HCT116 (cell line): ENCODE results near the gene CECR2. TPM values are rescaled to one million over a fixed set of nuclear protein-coding genes. Genes with fewer than 3 reads are reported as not detected.

Source experiments
- ATAC-seq: fragments of 200-7000 bp; cut with Tn5 transposase; 2 replicates; pipeline ENCODE4 v1.9.1; 2020; ENCODE audit warnings: mild to moderate bottlenecking, moderate library complexity
- BruUV-seq: library from RNA; stranded (reverse); fragments of 400-500 nt; replicated peaks from 2 replicates; lab custom pipeline; 2021; lab: Mats Ljungman, UMichigan
- CTCF ChIA-PET: fragments of 300-600 bp; sonication (Branson Sonifier 250); formaldehyde crosslinking; loops from one replicate; lab custom pipeline; 2021; ENCODE audit warnings: antibody characterized with exemption; lab: Charles Lee
- POLR2A ChIA-PET: fragments of 300-600, 350-600 bp; sonication (Branson Sonifier 250); formaldehyde crosslinking; loops from one replicate; lab custom pipeline; 2021; ENCODE audit warnings: antibody characterized with exemption; lab: Charles Lee
- RAD21 ChIA-PET, 2 experiments: fragments of 300-600 bp; sonication (Branson Sonifier 250); formaldehyde crosslinking; loops; one replicate each; lab custom pipeline; 2023; ENCODE audit warnings: low total read pairs in 2 of 2; ENCODE audit not compliant: uncharacterized antibody in 2 of 2, unreplicated experiment in 2 of 2, low non-redundant PET in 1 of 2; lab: Charles Lee
- DNase-seq: peaks from one replicate; pipeline ENCODE4 v3.0.0-alpha.2; 2010; ENCODE audit warnings: low read depth, low spot score
- H2AFZ ChIP-seq: fragments of 200-600 bp; shearing (Covaris generic), sonication (generic); 2 replicates; pipeline ENCODE4 v1.6.1; 2017; ENCODE audit warnings: low read depth, mixed run types, mixed read lengths, antibody characterized with exemption, low read length; ENCODE audit not compliant: poor library complexity, severe bottlenecking
- H3K27ac ChIP-seq: 2 replicates; pipeline ENCODE4 v1.5.1; 2012; ENCODE audit warnings: low read depth, low read length
- H3K27me3 ChIP-seq: fragments of 200-600 bp; sonication (generic); 2 replicates; pipeline ENCODE4 v1.6.1; 2016; ENCODE audit warnings: mixed run types, low read length, mixed read lengths; ENCODE audit not compliant: insufficient read depth
- H3K36me3 ChIP-seq, 2 experiments: fragments of 200-500 bp in 1 of 2; fragments of 200-600 bp in 1 of 2; sonication (Bioruptor generic) in 1 of 2; sonication (generic) in 1 of 2; 2 replicates each; pipeline versions ENCODE4 v1.5.1 to v1.6.1; 2014 to 2016; ENCODE audit warnings: low read length in 2 of 2, inconsistent platforms in 1 of 2, mixed read lengths in 1 of 2, mixed run types in 1 of 2; ENCODE audit not compliant: insufficient read depth in 2 of 2, control insufficient read depth in 1 of 2
- H3K4me1 ChIP-seq, 2 experiments: fragments of 200-600 bp in 1 of 2; sonication (generic) in 1 of 2; 2 replicates each; pipeline versions ENCODE4 v1.5.1 to v1.6.1; 2012 to 2017; ENCODE audit warnings: low read length in 2 of 2, inconsistent platforms in 1 of 2, mild to moderate bottlenecking in 1 of 2, mixed read lengths in 1 of 2, mixed run types in 1 of 2, moderate library complexity in 1 of 2; ENCODE audit not compliant: insufficient read depth in 2 of 2, control insufficient read depth in 1 of 2
- H3K4me2 ChIP-seq: fragments of 200-600 bp; sonication (generic); 2 replicates; pipeline ENCODE4 v1.6.1; 2017; ENCODE audit warnings: mixed run types, low read length, mixed read lengths
- H3K4me3 ChIP-seq, 2 experiments: fragments of 200-600 bp in 1 of 2; sonication (generic) in 1 of 2; replicated peaks in 1 of 2; 2 replicates each; pipeline ENCODE4 v1.5.1; 2011 to 2016; ENCODE audit warnings: low read length in 2 of 2, control low read depth in 1 of 2, low read depth in 1 of 2, mild to moderate bottlenecking in 1 of 2, mixed read lengths in 1 of 2, mixed run types in 1 of 2
- H3K79me2 ChIP-seq: fragments of 200-600 bp; sonication (generic); 2 replicates; pipeline ENCODE4 v1.6.1; 2017; ENCODE audit warnings: mild to moderate bottlenecking, mixed run types, low read length, moderate library complexity, mixed read lengths; ENCODE audit not compliant: insufficient read depth
- H3K9ac ChIP-seq: fragments of 200-600 bp; sonication (generic); 2 replicates; pipeline ENCODE4 v1.6.1; 2016; ENCODE audit warnings: low read length, mixed read lengths
- H3K9me2 ChIP-seq: fragments of 200-600 bp; sonication (generic), shearing (Covaris generic); 2 replicates; pipeline ENCODE4 v1.6.1; 2017; ENCODE audit warnings: mixed run types, mild to moderate bottlenecking, moderate library complexity; ENCODE audit not compliant: insufficient read depth
- H3K9me3 ChIP-seq, 2 experiments: fragments of 200-500 bp in 1 of 2; fragments of 200-600 bp in 1 of 2; sonication (Bioruptor generic) in 1 of 2; sonication (generic) in 1 of 2; 2 replicates each; pipeline ENCODE4 v1.6.1; 2014 to 2017; ENCODE audit warnings: low read length in 2 of 2, mixed read lengths in 2 of 2, inconsistent platforms in 1 of 2, low read depth in 1 of 2, mild to moderate bottlenecking in 1 of 2, mixed run types in 1 of 2, moderate library complexity in 1 of 2; ENCODE audit not compliant: control insufficient read depth in 1 of 2, insufficient read depth in 1 of 2
- H4K20me1 ChIP-seq: fragments of 200-600 bp; sonication (generic), shearing (Covaris generic); 2 replicates; pipeline ENCODE4 v1.6.1; 2017; ENCODE audit warnings: mixed run types, mild to moderate bottlenecking, moderate library complexity; ENCODE audit not compliant: insufficient read depth
- ATF3 ChIP-seq: IDR thresholded peaks from 2 replicates; pipeline ENCODE4 v1.6.1; 2012
- CBX3 ChIP-seq: IDR thresholded peaks from 2 replicates; pipeline ENCODE4 v1.6.1; 2012; ENCODE audit warnings: low read depth
- CEBPB ChIP-seq: IDR thresholded peaks from 2 replicates; pipeline ENCODE4 v1.6.1; 2012; ENCODE audit warnings: low read depth
- EGR1 ChIP-seq: IDR thresholded peaks from 2 replicates; pipeline ENCODE4 v1.6.1; 2012; ENCODE audit warnings: low read depth
- EZH2phosphoT487 ChIP-seq: fragments of 200-600 bp; IDR thresholded peaks from 2 replicates; pipeline ENCODE4 v1.6.1; 2018; ENCODE audit warnings: antibody characterized with exemption, borderline replicate concordance
- POLR2A ChIP-seq: IDR thresholded peaks from 2 replicates; pipeline ENCODE4 v1.7.0; 2011; ENCODE audit warnings: borderline replicate concordance; ENCODE audit not compliant: insufficient read depth, insufficient read length; ENCODE audit errors: extremely low read depth
- RAD21 ChIP-seq: IDR thresholded peaks from 2 replicates; pipeline ENCODE4 v1.6.1; 2012; ENCODE audit warnings: low read depth, mild to moderate bottlenecking
- SIN3A ChIP-seq: IDR thresholded peaks from 2 replicates; pipeline ENCODE4 v1.6.1; 2012; ENCODE audit warnings: low read depth
- SP1 ChIP-seq: IDR thresholded peaks from 2 replicates; pipeline ENCODE4 v1.6.1; 2012; ENCODE audit warnings: low read depth
- TCF7L2 ChIP-seq: IDR thresholded peaks from 2 replicates; pipeline ENCODE4 v1.7.0; 2011; ENCODE audit warnings: borderline replicate concordance, inconsistent platforms; ENCODE audit not compliant: insufficient read depth, insufficient read length; ENCODE audit errors: extremely low read depth
- YY1 ChIP-seq: IDR thresholded peaks from 2 replicates; pipeline ENCODE4 v1.6.1; 2011; ENCODE audit warnings: low read length, low read depth, moderate library complexity, mild to moderate bottlenecking; ENCODE audit not compliant: insufficient replicate concordance; ENCODE audit errors: extremely low read depth
- ZBTB33 ChIP-seq: IDR thresholded peaks from 2 replicates; pipeline ENCODE4 v1.6.1; 2011; ENCODE audit warnings: mild to moderate bottlenecking, low read length, moderate library complexity; ENCODE audit not compliant: insufficient replicate concordance; ENCODE audit errors: extremely low read depth
- ZNF274 ChIP-seq: fragments of 200-500 bp; sonication (Bioruptor generic); IDR thresholded peaks from 2 replicates; pipeline ENCODE4 v1.6.1; 2014; ENCODE audit warnings: mild to moderate bottlenecking, low read depth, low read length, inconsistent platforms
- intact Hi-C: fragments of 100-400 bp; cut with micrococcal nuclease; formaldehyde crosslinking; loops from 2 replicates; pipeline ENCODE4 v1.10.0; 2022
- total RNA-seq: library from RNA; stranded (reverse); gene quantifications from one replicate; pipeline ENCODE4 v1.2.1, GENCODE V29; 2021; ENCODE audit not compliant: unreplicated experiment
- TF ChIP-seq, protein P1 (sequence below): IDR thresholded peaks from 2 replicates; pipeline ENCODE4 v1.6.1; 2012

CECR2 gene
- total RNA-seq, 1 experiment from 2014 or later: 6.0 TPM

GRCh38 chr22:17401728-17402127 is 32.5 kb downstream of the CECR2 start:
- Histone ChIP-seq H3K9me2 (no peaks in the 10 kb centered on the region), H3K4me2 (no peak overlapping the region), H3K36me3 (no peaks in the 10 kb centered on the region), H3K4me1 (no peaks in the 10 kb centered on the region), H3K27ac (no peak overlapping the region), H3K79me2 (no peaks in the 10 kb centered on the region), H4K20me1 (no peaks in the 10 kb centered on the region), H3K9ac (no peak overlapping the region), H3K9me3 (no peaks in the 10 kb centered on the region), H2AFZ (no peak overlapping the region), H3K27me3 (no peaks in the 10 kb centered on the region), H3K4me3 (no peak overlapping the region)
- CTCF ChIA-PET: no interaction called here
- RAD21 ChIA-PET: no interaction called here
- DNase-seq (no peak), ATAC-seq (no peak)
- POLR2A ChIA-PET: no interaction called here
- TF ChIP-seq POLR2A (no peak), EGR1 (no peak), EZH2phosphoT487 (no peak), ZBTB33 (no peak), SP1 (no peak), CEBPB (no peak), CBX3 (no peak), TCF7L2 (no peak), RAD21 (no peak), ATF3 (no peak), ZNF274 (no peak), SIN3A (no peak), YY1 (no peak)
- TF ChIP-seq, protein P1, sequence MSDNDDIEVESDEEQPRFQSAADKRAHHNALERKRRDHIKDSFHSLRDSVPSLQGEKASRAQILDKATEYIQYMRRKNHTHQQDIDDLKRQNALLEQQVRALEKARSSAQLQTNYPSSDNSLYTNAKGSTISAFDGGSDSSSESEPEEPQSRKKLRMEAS: no peak
- intact Hi-C loops: no loop called here
- no TSS peak for BruUV-seq
